ENCODE data around the gene RBBP8NL. TPM values are rescaled to one million over a fixed set of nuclear protein-coding genes. Genes with fewer than 3 reads are reported as not detected.

The RBBP8NL gene
- total RNA-seq, 1 experiment from 2014 or later: not detected

DNA sequence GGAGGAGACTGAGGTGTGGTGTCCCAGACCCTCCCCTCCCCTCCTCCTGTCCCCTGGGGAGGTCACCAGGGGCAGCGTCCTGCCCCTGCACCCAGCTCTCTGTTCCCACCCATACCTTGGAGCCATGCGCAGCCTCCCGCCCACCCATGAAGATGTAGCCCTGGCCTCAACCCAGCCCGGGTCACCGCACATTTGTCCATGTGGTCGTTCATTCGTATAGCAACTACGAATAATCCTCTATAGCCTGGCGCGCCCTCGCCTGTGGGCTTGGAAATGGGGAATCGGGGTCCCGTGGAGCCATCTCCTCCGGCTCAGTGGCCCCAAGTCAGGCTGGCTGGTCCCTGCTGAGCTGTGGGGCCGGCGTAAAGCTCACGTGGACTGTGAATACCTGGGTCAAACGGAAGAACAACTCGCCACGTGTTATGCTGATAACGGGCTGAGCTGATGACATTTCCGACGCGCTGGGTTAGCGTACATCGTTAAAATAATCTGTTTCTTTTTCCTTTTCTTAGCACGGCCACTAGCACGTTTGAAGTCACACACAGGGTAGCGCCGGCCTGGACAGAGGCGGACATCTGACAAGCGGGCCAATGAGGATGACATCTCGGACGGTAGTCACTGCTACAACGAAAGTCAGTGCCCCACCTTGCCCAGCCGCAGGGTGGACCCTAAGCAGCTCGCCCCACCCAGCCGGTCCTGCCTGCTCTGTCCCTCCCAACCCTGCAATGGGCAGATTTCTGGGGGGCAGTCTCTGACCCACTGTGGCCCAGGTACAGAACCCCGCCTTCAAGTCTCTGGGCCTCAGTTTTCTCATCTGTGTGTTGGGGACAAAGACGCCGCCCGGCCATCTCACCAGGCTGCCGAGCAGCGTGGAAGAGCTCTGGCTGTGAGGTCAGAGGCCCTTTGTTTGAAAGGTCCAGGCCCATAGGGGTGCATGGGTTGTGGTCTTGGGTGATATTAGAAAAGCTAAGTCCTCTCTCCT is 19.8 kb upstream of the RBBP8NL start:
- Histone ChIP-seq H3K27ac (ENCODE audit: low read depth, low read length, poor library complexity, severe bottlenecking) (no peak overlapping the region), H3K4me3 (ENCODE audit: low read depth, low read length, poor library complexity, severe bottlenecking) (no peak overlapping the region), H3K27me3 (replicated peaks; ENCODE audit: insufficient read depth, low read depth, low read length, poor library complexity) (peaks cover 57% of the 10 kb centered on the region), H3K9me3 (ENCODE audit: low read depth, low read length, poor library complexity, severe bottlenecking) (no peaks in the 10 kb centered on the region), H3K4me1 (ENCODE audit: insufficient read depth, low read length, poor library complexity, severe bottlenecking) (no peaks in the 10 kb centered on the region), H3K36me3 (ENCODE audit: insufficient read depth, low read length, poor library complexity, severe bottlenecking) (no peaks in the 10 kb centered on the region)
- no peak for DNase-seq (ENCODE audit: low spot score)
- CTCF ChIA-PET: no interaction called here
- BruUV-seq (replicated peaks): no TSS peak
- intact Hi-C loops (cut with micrococcal nuclease; ENCODE audit: unreplicated experiment): no loop called here
- TF ChIP-seq EZH2 (IDR thresholded peaks at IDR 0.05; ENCODE audit: borderline replicate concordance, low read depth, low read length, poor library complexity, severe bottlenecking) (no peak), CTCF (conservative IDR thresholded peaks at IDR 0.05; ENCODE audit: low read depth, low read length) (no peak)
- POLR2A ChIA-PET (ENCODE audit: low non-redundant PET): no interaction called here

- no peaks in the 10 kb centered on the region for H3K4me1 ChIP-seq (ENCODE audit: insufficient read depth, low read length, poor library complexity, severe bottlenecking)
- ChIA-PET CTCF (no interaction called here), POLR2A (ENCODE audit: low non-redundant PET) (no interaction called here)
- H3K9me3 ChIP-seq (ENCODE audit: low read depth, low read length, poor library complexity, severe bottlenecking): no peaks in the 10 kb centered on the region
- DNase-seq (ENCODE audit: low spot score): no peak
- intact Hi-C loops (cut with micrococcal nuclease; ENCODE audit: unreplicated experiment): no loop called here
- no peak overlapping the region for H3K27ac ChIP-seq (ENCODE audit: low read depth, low read length, poor library complexity, severe bottlenecking)
- no peak for TF ChIP-seq EZH2 (IDR thresholded peaks at IDR 0.05; ENCODE audit: borderline replicate concordance, low read depth, low read length, poor library complexity, severe bottlenecking)
- TF ChIP-seq CTCF (conservative IDR thresholded peaks at IDR 0.05; ENCODE audit: low read depth, low read length): no peak
- peaks cover 63% of the 10 kb centered on the region for H3K27me3 ChIP-seq (replicated peaks; ENCODE audit: insufficient read depth, low read depth, low read length, poor library complexity)
- no peak overlapping the region for H3K4me3 ChIP-seq (ENCODE audit: low read depth, low read length, poor library complexity, severe bottlenecking)
- no peaks in the 10 kb centered on the region for H3K36me3 ChIP-seq (ENCODE audit: insufficient read depth, low read length, poor library complexity, severe bottlenecking)
- no TSS peak for BruUV-seq (replicated peaks)
Observed at GRCh38 chr20:62446481-62446880, 19.1 kb upstream of the RBBP8NL start.

GRCh38 chr20:62445553-62446340 is 18.4 kb upstream of the RBBP8NL start:
- CTCF ChIA-PET: interaction anchor here (0.6 kb wide), 1 partner anchor 144 kb away, joined by 16 read pairs; no protein-coding TSS in a partner anchor

More at GRCh38 chr20:62445553-62446340, 18.4 kb upstream of the RBBP8NL start:
- no peak for DNase-seq (ENCODE audit: low spot score)
- POLR2A ChIA-PET (ENCODE audit: low non-redundant PET): no interaction called here
- H3K4me3 ChIP-seq (ENCODE audit: low read depth, low read length, poor library complexity, severe bottlenecking): no peak overlapping the region
- no peak overlapping the region for H3K27ac ChIP-seq (ENCODE audit: low read depth, low read length, poor library complexity, severe bottlenecking)
- no peaks in the 10 kb centered on the region for H3K36me3 ChIP-seq (ENCODE audit: insufficient read depth, low read length, poor library complexity, severe bottlenecking)
- no TSS peak for BruUV-seq (replicated peaks)
- no peaks in the 10 kb centered on the region for H3K4me1 ChIP-seq (ENCODE audit: insufficient read depth, low read length, poor library complexity, severe bottlenecking)
- H3K27me3 ChIP-seq (replicated peaks; ENCODE audit: insufficient read depth, low read depth, low read length, poor library complexity): peaks cover 70% of the 10 kb centered on the region
- H3K9me3 ChIP-seq (ENCODE audit: low read depth, low read length, poor library complexity, severe bottlenecking): no peaks in the 10 kb centered on the region
- TF ChIP-seq CTCF (conservative IDR thresholded peaks at IDR 0.05; ENCODE audit: low read depth, low read length) (no peak), EZH2 (IDR thresholded peaks at IDR 0.05; ENCODE audit: borderline replicate concordance, low read depth, low read length, poor library complexity, severe bottlenecking) (no peak)
- intact Hi-C loops (cut with micrococcal nuclease; ENCODE audit: unreplicated experiment): no loop called here
